ENCODE results near the gene NUSAP1.

DNA sequence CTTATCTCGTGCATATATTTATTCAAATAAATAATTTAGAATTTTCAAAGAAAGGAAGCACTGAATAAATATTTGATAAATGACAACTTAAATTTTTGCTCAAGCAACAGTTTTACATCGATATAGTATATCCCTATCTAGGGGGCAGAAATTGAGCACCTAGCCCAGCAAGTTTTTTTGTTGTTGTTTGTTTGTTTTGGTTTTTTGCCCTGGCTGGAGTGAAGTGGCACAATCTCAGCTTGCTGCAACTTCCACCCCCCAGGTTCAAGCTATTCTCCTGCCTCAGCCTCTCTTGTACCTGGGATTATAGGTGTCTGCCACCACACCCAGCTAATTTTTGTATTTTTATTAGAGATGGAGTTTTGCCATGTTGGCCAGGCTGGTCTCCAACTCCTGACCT lies 42.7 kb upstream of the NUSAP1 start:
- no peak for TF ChIP-seq EZH2 (IDR thresholded peaks at IDR 0.05; ENCODE audit: low read length, unreplicated experiment)
- TF ChIP-seq, protein P1, sequence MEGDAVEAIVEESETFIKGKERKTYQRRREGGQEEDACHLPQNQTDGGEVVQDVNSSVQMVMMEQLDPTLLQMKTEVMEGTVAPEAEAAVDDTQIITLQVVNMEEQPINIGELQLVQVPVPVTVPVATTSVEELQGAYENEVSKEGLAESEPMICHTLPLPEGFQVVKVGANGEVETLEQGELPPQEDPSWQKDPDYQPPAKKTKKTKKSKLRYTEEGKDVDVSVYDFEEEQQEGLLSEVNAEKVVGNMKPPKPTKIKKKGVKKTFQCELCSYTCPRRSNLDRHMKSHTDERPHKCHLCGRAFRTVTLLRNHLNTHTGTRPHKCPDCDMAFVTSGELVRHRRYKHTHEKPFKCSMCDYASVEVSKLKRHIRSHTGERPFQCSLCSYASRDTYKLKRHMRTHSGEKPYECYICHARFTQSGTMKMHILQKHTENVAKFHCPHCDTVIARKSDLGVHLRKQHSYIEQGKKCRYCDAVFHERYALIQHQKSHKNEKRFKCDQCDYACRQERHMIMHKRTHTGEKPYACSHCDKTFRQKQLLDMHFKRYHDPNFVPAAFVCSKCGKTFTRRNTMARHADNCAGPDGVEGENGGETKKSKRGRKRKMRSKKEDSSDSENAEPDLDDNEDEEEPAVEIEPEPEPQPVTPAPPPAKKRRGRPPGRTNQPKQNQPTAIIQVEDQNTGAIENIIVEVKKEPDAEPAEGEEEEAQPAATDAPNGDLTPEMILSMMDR (conservative IDR thresholded peaks at IDR 0.05; ENCODE audit: low read depth, low read length), result no peak
- no peak for TF ChIP-seq EZH2phosphoT487 (IDR thresholded peaks at IDR 0.05; ENCODE audit: borderline replicate concordance, low read length)

Data from PC-3 (cell line).